ENCODE results near the gene FAAP100.

Gene FAAP100

GRCh38 chr17:81489998-81490992, 61.9 kb downstream of the FAAP100 start:
- CTCF ChIA-PET = interaction anchor here (0.7 kb wide), 1 partner anchor 75 kb away, joined by 3 read pairs; no protein-coding TSS in a partner anchor
- no peak for DNase-seq (ENCODE audit: extremely low spot score)
- POLR2A ChIA-PET = interaction anchor here (1.0 to 7.5 kb wide), 9 partner anchors 9 to 238 kb away, joined by 3 to 66 read pairs (median 6); partner anchors contain the start of genes ACTG1 and FAAP100
- TF ChIP-seq PKNOX1 (IDR thresholded peaks at IDR 0.05) (no peak), FOXM1 (IDR thresholded peaks at IDR 0.05; ENCODE audit: borderline replicate concordance) (no peak), FOXK2 (IDR thresholded peaks at IDR 0.05) (no peak), LEF1 (IDR thresholded peaks at IDR 0.05; ENCODE audit: borderline replicate concordance) (no peak), ARNT (IDR thresholded peaks at IDR 0.05) (no peak), ZNF384 (IDR thresholded peaks at IDR 0.05) (no peak), L3MBTL2 (conservative IDR thresholded peaks at IDR 0.05) (no peak), FOXA1 (IDR thresholded peaks at IDR 0.05) (no peak), SP1 (IDR thresholded peaks at IDR 0.05) (no peak), BHLHE40 (IDR thresholded peaks at IDR 0.05; ENCODE audit: borderline replicate concordance) (no peak), ELF4 (IDR thresholded peaks at IDR 0.05) (no peak), HDGF (IDR thresholded peaks at IDR 0.05; ENCODE audit: borderline replicate concordance) (no peak), NFRKB (IDR thresholded peaks at IDR 0.05) (no peak), CTBP1 (IDR thresholded peaks at IDR 0.05; ENCODE audit: borderline replicate concordance) (no peak), TARDBP (IDR thresholded peaks at IDR 0.05) (no peak), SUZ12 (IDR thresholded peaks at IDR 0.05) (no peak)

All from HEK293T (cell line).